ENCODE data around the gene MPP2.

Gene MPP2

GRCh38 chr17:43856141-43856540 is 51.2 kb downstream of the MPP2 start (continued):
- TF ChIP-seq TCF7L2 (IDR thresholded peaks at IDR 0.05; ENCODE audit: borderline replicate concordance, low read depth, low read length) (no peak), ZNF76 (tag by site-specific recombination; IDR thresholded peaks at IDR 0.05; ENCODE audit: borderline replicate concordance, low read depth) (no peak), ZNF148 (tag by site-specific recombination; IDR thresholded peaks at IDR 0.05; ENCODE audit: borderline replicate concordance) (no peak), KLF16 (tag by site-specific recombination; IDR thresholded peaks at IDR 0.05) (no peak), KLF10 (tag by site-specific recombination; IDR thresholded peaks at IDR 0.05) (no peak), YY2 (tag by site-specific recombination; IDR thresholded peaks at IDR 0.05) (no peak), EGR2 (tag by site-specific recombination; IDR thresholded peaks at IDR 0.05; ENCODE audit: low read depth) (no peak), ZNF600 (tag by site-specific recombination; IDR thresholded peaks at IDR 0.05) (no peak), ZNF645 (tag by site-specific recombination; IDR thresholded peaks at IDR 0.05) (no peak), ZNF670 (tag by site-specific recombination; IDR thresholded peaks at IDR 0.05; ENCODE audit: low read depth) (no peak)
- TF ChIP-seq, protein P1, sequence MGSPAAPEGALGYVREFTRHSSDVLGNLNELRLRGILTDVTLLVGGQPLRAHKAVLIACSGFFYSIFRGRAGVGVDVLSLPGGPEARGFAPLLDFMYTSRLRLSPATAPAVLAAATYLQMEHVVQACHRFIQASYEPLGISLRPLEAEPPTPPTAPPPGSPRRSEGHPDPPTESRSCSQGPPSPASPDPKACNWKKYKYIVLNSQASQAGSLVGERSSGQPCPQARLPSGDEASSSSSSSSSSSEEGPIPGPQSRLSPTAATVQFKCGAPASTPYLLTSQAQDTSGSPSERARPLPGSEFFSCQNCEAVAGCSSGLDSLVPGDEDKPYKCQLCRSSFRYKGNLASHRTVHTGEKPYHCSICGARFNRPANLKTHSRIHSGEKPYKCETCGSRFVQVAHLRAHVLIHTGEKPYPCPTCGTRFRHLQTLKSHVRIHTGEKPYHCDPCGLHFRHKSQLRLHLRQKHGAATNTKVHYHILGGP (tag by site-specific recombination; IDR thresholded peaks at IDR 0.05): no peak

- H3K4me1 ChIP-seq (ENCODE audit: control insufficient read depth, insufficient read depth, low read length): no peaks in the 10 kb centered on the region
- no peak overlapping the region for H3K27ac ChIP-seq (ENCODE audit: extremely low read depth, low read depth, low read length)
- CTCF ChIA-PET: interaction anchor here (0.5 to 4.3 kb wide), 8 partner anchors 9 to 1514 kb away, joined by 3 to 56 read pairs (median 6); partner anchors contain the start of gene CD300LG
- no peak for TF ChIP-seq ZNF274 (IDR thresholded peaks at IDR 0.05; ENCODE audit: low read length)
- TF ChIP-seq ZNF274 (tag by site-specific recombination; IDR thresholded peaks at IDR 0.05; ENCODE audit: borderline replicate concordance): no peak
- TF ChIP-seq ZSCAN16 (tag by site-specific recombination; IDR thresholded peaks at IDR 0.05): no peak
- no peak for TF ChIP-seq ZNF221 (tag by site-specific recombination; IDR thresholded peaks at IDR 0.05; ENCODE audit: borderline replicate concordance)
- TF ChIP-seq GLI4 (tag by site-specific recombination; IDR thresholded peaks at IDR 0.05): no peak
- no peak for TF ChIP-seq ZNF704 (tag by site-specific recombination; IDR thresholded peaks at IDR 0.05)
- no peak for TF ChIP-seq BCL11B (tag by site-specific recombination; IDR thresholded peaks at IDR 0.05; ENCODE audit: low read depth)
- TF ChIP-seq ZBTB26 (tag by site-specific recombination; optimal IDR thresholded peaks at IDR 0.05): no peak
- no peak for TF ChIP-seq GFI1B (tag by site-specific recombination; IDR thresholded peaks at IDR 0.05)
- no peak for TF ChIP-seq ZNF248 (tag by site-specific recombination; IDR thresholded peaks at IDR 0.05)
- no peak for TF ChIP-seq ZBTB1 (tag by site-specific recombination; IDR thresholded peaks at IDR 0.05)
- no peaks in the 10 kb centered on the region for H3K36me3 ChIP-seq (ENCODE audit: control insufficient read depth in 2 of 2, insufficient read depth in 1 of 2, low read length in 2 of 2)
- POLR2A ChIA-PET: interaction anchor here (0.5 kb wide), 3 partner anchors 220 to 1297 kb away, joined by 3 to 5 read pairs (median 3); no protein-coding TSS in a partner anchor
- no peak overlapping the region for H3K4me3 ChIP-seq (ENCODE audit: low read depth, low read length)
- H3K9me3 ChIP-seq (ENCODE audit: control insufficient read depth, insufficient read depth, low read depth, low read length): no peaks in the 10 kb centered on the region
These were observed 52.3 kb downstream of the MPP2 start for GRCh38 chr17:43855061-43855460.
